Inferior parietal cortex (tissue), 1 donor: ENCODE measurements around the gene CSNK1G1.
"Not testable (repeated sequence)": the region's sequence is repeated elsewhere in the genome, so short reads cannot be mapped to it uniquely, and the experiment has no call there.

ENCODE experiments used
- DNase-seq: peaks from one replicate; pipeline ENCODE4 v3.0.0-alpha.2; 2016; ENCODE audit errors: extremely low spot score

Gene CSNK1G1

DNA sequence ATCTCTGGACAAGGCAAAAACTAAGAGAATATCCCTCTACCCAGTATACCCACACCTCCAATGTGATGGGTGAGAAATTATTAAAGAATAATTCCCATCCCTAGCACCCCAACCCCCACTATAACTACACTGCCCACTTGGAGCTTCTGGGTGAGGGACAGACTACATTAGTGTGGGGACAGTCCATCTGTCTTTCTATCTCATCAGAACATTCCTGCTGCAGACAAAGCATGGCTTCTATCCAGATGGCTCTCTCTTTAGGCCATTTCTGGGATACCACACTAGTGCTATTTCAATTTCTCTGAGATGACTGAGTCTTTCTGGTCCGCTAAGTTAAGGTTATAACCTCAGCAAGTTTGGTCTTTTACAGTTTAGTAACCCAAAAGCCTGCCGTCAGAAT is 6.6 kb downstream of the CSNK1G1 start:
- no peak for DNase-seq

DNA sequence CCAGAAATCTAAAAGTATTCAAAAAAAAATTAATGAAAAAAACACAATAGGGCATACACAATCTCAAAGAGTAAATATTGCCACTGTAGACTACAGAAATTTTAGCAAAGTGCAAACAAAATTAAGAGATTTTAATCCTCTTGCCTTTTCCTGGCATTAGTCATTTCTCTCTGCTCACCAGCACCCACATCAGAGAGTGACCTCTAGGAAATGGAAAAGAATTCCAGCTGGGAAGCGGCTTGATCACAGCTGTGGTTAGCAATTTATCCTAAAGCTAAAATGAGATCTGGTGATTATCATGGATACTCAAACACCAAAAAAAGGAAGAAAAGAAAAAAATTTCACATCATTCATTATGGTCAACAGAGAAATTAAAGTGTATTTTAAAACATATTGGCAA is 7.5 kb downstream of the CSNK1G1 start:
- no peak for DNase-seq

DNA sequence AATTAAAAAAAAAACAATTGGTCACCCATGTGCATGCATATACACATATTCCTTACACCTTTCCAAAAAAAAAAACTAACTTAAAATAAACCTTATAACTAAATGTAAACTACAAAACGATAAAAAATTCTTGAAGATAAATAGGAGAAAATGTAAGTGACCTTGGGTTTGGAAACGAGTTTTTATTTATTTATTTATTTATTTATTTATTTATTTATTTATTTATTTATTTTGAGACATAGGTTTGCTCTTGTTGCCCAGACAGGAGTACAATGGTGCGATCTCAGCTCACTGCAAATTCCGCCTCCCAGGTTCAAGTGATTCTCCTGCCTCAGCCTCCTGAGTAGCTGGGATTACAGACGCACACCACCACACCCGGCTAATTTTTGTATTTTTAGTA is 9.7 kb downstream of the CSNK1G1 start:
- not testable (repeated sequence) for DNase-seq

DNA sequence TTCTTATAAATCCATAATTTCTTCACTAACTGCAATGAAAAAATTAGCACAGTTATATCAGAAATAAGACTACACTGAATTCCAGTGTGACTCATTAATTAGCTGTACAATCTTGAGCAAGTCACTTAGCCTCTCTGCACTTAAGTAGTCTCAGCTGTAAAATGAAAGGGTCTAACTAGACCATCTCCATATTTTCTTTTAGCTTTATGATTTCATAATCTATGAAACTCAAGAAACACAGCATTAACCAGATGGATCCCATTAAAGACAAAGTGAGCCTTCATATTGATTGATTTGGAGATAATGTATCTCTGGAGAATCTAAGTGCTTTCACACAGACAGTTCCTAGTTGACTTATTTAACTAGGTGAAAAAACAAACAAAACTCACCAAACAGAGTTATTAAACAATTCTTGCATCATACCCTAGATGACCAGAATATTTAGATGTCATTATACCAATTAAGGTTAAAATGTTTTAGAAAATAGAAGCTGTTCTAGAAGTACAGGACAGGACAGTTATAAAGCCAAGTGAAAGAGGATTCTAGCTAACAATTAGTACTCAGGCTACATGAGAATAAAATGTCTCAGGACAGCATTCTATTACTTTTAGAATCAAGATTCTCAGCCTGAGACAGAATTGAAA is 11.2 kb downstream of the CSNK1G1 start:
- DNase-seq, result no peak

DNA sequence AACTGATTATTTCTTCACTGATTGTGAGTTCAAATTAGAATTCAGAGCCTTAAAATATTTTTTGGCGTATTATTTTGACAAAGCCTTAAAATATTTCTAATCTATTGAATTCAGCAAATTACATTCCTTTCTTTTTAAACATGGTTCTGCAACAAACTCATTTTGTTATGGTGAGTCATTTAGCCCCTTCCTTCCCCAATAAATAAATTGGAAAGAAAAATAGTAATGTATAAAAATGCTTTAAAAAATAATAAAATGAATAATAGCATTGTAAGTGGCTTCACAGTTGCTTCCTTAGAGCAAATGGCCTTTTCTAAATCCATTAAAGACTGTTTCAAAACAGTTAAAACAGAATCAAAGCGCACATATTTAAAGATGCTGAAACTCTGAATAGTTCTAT is 12.1 kb downstream of the CSNK1G1 start:
- DNase-seq, result no peak

DNA sequence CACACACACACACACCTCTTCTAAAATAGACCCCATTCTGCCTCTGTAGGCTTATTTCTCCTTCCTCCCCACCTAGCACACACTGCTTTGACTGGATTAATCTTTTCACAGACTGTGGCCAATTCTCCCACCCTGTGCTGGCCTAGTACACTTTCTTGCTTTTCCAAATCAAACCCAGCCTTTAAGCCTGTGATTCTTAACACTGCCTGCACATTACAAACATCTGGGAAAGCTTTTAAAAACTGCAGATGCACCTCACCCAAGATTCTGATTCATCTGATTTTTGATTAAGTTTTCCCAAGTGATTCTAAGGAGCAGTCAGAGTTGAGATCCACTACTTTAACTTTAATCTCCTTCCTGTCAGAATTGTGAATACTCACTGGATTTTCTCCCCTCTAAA is 12.8 kb downstream of the CSNK1G1 start:
- DNase-seq, result no peak

DNA sequence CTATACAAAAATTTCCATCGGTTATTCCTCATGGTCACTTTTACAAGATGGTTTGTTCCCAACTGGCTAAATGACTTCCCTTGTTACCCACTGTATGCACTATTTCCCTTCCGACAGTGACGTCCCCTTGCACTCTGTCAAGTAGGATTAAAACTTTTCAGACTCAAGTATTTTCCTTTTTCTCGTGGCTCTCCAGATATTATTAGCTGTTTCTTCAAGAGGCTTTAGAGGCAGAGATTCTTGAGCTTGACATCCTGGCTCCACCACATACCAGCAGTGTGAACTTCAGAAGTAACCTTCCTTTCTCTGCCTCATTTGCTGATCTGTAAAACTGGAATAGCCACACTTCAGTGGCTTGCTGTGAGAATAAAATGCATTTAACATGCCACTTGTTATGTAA is 14.0 kb downstream of the CSNK1G1 start:
- DNase-seq, result no peak

DNA sequence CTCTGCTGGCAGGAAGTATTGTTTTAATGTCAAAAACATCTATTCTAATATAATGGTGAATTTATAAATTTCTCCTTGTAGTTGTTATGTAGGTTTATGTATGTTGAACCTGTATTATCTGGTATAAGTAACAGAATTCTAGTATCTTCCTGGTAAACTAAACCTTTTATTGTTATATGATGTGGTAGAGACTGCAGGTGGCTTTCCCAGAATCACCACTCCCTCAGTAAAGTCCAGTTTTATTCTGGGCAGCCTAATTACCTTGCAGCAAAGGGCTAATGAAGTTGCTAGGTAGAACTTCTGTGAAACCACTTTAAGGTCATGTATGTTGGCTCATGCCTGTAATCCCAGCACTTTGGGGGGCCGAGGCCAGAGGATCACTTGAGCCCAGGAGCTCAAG is 15.6 kb downstream of the CSNK1G1 start:
- no peak for DNase-seq

DNA sequence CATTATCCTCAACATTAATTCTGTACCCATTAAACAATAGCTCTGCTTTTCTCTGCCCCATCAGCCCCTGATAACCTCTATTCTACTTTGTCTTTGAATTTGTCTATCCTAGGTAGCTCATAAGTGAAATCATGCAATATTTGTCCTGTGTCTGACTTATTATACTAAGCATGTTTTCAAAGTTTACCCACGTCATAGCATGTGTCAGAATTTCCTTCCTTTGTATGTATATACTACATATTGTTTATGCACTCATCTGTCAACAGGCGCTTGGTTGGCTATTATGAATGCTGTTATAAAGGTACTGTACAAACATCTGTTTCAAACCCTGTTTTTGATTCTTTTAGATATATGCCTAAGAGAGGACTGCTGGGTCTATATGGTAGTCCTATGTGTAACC is 18.2 kb downstream of the CSNK1G1 start:
- DNase-seq, result no peak

- no peak for DNase-seq
Observed at GRCh38 chr15:64333986-64334929, 21.7 kb downstream of the CSNK1G1 start.

DNA sequence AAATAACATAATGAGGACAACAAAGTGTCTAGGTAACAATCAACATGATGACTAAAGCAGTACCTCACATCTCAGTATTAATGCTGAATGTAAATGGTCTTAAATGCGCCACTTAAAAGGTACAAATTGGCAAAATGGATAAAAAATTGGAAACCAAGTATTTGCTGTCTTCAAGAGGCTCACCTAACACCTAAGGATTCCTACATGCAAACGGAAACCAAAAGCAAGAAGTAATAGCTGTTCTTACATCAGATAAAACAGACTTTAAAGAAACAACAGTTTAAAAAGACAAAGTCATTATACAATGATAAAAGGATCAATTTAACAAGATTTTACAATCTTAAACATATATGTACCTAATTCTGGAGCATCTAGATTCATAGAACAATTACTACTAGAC is 22.5 kb downstream of the CSNK1G1 start:
- DNase-seq, result no peak

DNA sequence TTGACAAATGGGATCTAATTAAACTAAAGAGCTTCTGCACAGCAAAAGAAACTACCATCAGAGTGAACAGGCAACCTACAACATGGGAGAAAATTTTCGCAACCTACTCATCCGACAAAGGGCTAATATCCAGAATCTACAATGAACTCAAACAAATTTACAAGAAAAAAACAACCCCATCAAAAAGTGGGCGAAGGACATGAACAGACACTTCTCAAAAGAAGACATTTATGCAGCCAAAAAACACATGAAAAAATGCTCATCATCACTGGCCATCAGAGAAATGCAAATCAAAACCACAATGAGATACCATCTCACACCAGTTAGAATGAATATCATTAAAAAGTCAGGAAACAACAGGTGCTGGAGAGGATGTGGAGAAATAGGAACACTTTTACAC is 24.3 kb downstream of the CSNK1G1 start:
- not testable (repeated sequence) for DNase-seq

DNA sequence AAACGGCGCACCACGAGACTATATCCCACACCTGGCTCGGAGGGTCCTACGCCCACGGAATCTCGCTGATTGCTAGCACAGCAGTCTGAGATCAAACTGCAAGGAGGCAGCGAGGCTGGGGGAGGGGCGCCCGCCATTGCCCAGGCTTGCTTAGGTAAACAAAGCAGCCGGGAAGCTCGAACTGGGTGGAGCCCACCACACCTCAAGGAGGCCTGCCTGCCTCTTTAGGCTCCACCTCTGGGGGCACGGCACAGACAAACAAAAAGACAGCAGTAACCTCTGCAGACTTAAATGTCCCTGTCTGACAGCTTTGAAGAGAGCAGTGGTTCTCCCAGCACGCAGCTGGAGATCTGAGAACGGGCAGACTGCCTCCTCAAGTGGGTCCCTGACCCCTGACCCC is 29.0 kb downstream of the CSNK1G1 start:
- DNase-seq, result not testable (repeated sequence)

GRCh38 chr15:64326458-64326857 is 29.5 kb downstream of the CSNK1G1 start:
- not testable (repeated sequence) for DNase-seq

DNA sequence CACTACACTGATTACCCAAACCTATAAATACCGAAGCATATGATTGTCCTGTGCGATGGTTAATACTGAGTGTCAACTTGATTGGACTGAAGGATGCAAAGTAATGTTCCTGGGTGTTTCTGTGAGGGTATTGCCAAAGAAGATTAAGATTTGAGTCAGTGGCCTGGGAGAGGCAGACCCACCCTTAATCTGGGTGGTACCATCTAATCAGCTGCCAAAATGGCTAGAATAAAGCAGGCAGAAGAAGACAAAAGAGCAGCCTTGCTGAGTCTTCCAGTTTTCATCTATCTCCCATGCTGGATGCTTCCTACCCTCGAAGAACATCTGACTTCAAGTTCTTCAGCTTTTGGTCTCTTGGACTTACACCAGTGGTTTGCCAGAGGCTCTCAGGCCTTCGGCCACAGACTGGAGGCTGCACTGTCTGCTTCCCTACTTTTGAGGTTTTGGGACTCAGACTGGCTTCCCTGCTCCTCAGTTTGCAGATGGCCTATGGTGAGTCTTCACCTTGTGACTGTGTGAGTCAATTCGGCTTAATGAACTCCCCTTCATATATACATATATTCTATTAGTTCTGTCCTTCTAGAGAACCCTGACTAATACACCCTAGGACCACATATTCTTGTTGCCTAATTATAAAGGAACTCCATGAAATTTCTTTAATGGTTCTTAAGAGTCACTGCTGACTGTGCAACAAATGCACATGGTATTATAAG is 31.7 kb downstream of the CSNK1G1 start:
- DNase-seq, result no peak

GRCh38 chr15:64315216-64315615 is 40.8 kb downstream of the CSNK1G1 start:
- DNase-seq, result no peak

- DNase-seq, result no peak
Observed at GRCh38 chr15:64314456-64314855, 41.5 kb downstream of the CSNK1G1 start.

DNA sequence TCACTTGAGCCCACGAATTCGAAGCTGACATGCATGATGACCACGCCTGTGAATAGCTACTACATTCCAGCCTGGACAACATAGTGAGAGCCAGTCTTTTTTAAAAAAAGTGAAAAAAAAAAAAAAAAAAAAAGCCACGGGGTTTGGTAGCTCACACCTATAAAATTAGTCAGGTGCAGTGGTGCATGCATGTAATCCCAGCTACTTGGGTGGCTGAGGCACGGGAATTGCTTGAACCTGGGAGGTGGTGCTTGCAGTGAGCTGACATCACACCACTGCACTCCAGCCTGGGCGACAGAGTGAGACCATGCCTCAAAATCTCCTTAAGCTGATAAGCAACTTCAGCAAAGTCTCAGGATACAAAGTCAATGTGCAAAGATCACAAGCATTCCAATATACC is 44.4 kb downstream of the CSNK1G1 start:
- no peak for DNase-seq

- DNase-seq, result no peak
Observed at GRCh38 chr15:64310036-64310435, 45.9 kb downstream of the CSNK1G1 start.

DNA sequence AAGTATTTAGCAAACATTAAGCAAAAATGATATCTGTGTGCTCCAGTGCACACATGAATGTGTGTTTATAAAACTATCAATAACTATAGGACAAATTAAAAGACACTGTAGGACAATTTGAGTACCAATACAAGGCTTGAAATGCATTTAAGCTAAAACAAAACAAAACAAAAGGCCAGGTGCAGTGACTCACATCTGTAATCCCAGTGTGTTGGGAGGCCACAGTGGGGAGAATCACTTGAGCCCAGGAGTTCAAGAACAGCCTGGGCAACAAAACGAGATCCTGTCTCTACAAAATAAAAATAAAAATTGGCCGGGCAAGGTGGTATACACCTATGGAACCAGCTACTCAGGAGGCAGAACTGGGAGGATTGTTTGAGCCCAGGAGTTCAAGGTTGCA is 50.7 kb downstream of the CSNK1G1 start:
- no peak for DNase-seq

DNA sequence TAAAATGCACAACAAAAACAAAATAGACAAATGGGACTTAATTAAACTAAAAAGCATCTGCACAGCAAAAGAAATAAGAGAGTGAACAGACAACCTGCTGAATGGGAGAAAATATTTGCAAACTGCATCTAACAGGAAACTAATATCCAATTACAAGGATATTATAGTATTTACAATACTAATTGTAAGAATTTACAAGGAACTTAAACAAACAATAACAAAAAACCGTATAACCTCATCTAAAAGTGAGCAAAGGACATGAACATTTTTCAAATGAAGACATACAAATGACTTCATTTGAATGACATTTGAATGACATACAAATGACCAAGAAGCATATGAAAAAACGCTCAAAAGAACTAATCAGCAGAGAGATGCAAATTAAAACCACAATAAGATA is 66.4 kb downstream of the CSNK1G1 start:
- DNase-seq, result no peak

- DNase-seq, result no peak
Observed at GRCh38 chr15:64288999-64289398, 67.0 kb downstream of the CSNK1G1 start.

DNA sequence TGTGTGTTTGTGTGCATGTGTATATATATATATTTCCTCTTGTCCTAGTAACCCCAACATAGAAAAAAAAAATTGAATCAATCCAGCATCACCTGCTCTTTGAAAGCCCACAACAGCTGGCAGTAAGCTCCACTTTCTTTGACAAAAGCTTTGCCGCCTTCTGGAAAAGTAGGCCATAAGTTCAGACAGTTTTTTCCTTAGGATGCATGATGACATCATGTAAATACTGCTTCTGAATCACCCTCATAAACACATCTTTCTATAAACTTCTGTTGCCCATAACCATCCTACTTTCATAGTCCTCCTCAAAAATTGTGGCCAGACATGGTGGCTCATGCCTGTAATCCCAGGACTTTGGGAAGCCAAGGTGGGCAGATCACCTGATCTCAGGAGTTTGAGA is 67.4 kb downstream of the CSNK1G1 start:
- DNase-seq, result no peak
